Measurements from ENCODE around the gene WWP2. TPM values are rescaled to one million over a fixed set of nuclear protein-coding genes. Genes with fewer than 3 reads are reported as not detected.
"Not testable (repeated sequence)": the region's sequence is repeated elsewhere in the genome, so short reads cannot be mapped to it uniquely, and the experiment has no call there.

The WWP2 gene
- polyA plus RNA-seq, 6 donors from 2014 or later = 26.3 to 59.7 (median 39.3) TPM

DNA sequence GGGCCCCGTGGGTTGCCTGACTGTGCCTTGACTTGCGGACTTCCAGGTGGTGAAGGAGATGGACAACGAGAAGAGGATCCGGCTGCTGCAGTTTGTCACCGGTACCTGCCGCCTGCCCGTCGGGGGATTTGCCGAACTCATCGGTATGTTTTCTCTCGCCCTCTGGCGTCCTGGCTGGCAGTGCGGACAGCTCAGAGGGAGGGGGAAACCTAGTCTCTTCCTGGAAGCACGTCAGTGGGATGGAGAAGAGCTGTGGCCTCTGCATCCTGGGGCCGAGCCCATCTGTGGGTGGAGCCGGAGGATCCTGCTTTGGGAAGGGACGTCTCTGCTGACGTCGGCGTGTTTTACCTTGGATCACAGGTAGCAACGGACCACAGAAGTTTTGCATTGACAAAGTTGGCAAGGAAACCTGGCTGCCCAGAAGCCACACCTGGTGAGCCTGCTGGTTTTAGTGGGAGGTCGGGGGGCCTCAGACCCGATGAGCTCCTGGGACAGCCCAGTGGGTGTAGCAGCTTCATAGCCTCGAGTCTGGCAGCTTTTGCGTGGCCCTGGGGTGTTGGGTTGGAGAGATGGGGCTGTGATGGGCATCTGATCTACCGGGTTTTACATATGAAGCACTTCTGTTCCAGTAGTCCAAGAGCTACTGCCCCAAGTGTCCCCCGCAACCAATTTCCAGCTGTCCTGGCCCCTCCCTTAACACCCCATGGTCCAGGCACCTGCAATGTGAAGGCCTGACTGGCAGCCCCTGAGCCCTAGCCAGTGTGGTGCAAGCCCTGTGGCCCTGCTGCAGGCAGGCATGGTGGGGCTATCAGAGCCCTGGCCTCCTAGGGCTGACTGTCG, 177.1 kb downstream of the WWP2 start:
- peak overlapping the region in 1 of 6 donors; percentile 72 for H3K27ac Mint-ChIP-seq
- ATAC-seq (ENCODE audit: low read depth in 2 of 2) (no peak), DNase-seq (no peak)
- H3K27me3 Mint-ChIP-seq = no peaks in the 10 kb centered on the region
- H3K9me3 Mint-ChIP-seq = no peaks in the 10 kb centered on the region
- no peak overlapping the region for H3K4me3 Mint-ChIP-seq
- H3K36me3 Mint-ChIP-seq = peaks cover 0 to 8% of the 10 kb centered on the region in 2 donors
- H3K4me1 Mint-ChIP-seq = no peaks in the 10 kb centered on the region

DNA sequence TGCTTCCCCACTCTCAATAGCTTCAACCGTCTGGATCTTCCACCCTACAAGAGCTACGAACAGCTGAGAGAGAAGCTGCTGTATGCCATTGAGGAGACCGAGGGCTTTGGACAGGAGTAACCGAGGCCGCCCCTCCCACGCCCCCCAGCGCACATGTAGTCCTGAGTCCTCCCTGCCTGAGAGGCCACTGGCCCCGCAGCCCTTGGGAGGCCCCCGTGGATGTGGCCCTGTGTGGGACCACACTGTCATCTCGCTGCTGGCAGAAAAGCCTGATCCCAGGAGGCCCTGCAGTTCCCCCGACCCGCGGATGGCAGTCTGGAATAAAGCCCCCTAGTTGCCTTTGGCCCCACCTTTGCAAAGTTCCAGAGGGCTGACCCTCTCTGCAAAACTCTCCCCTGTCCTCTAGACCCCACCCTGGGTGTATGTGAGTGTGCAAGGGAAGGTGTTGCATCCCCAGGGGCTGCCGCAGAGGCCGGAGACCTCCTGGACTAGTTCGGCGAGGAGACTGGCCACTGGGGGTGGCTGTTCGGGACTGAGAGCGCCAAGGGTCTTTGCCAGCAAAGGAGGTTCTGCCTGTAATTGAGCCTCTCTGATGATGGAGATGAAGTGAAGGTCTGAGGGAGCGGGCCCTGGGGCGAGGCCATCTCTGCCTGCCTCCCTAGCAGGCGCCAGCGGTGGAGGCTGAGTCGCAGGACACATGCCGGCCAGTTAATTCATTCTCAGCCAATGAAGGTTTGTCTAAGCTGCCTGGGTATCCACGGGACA, 177.9 kb downstream of the WWP2 start:
- peaks cover 0 to 8% of the 10 kb centered on the region in 2 donors for H3K36me3 Mint-ChIP-seq
- H3K27me3 Mint-ChIP-seq = no peaks in the 10 kb centered on the region
- ATAC-seq (ENCODE audit: low read depth in 2 of 2) = no peak
- no peak overlapping the region for H3K4me3 Mint-ChIP-seq
- H3K27ac Mint-ChIP-seq = no peak overlapping the region
- no peaks in the 10 kb centered on the region for H3K9me3 Mint-ChIP-seq
- DNase-seq = no peak
- no peaks in the 10 kb centered on the region for H3K4me1 Mint-ChIP-seq

DNA sequence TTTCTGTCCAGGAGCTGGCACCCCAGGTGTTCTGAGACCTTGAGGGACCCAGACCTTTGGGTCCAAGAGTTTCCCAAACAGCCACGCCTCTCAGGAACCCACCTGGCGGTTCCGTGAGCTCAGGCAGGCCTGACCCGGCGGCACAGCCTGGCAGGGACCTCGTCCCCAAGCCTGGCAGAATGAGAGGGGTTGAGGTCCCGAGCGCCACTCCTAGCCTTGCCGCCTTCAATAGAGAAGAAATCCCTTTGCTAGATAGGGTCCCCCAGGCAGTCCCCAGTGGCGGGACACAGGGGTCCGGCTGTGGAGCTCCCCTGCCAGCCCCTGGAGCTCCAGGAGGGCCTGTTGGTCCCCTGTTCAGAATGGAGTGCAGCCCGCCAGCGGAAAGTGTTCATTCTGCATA, 178.5 kb downstream of the WWP2 start:
- Mint-ChIP-seq H3K27me3 (no peaks in the 10 kb centered on the region), H3K4me3 (no peak overlapping the region), H3K4me1 (no peaks in the 10 kb centered on the region), H3K27ac (no peak overlapping the region), H3K9me3 (no peaks in the 10 kb centered on the region), H3K36me3 (peaks cover 0 to 8% of the 10 kb centered on the region in 2 donors)
- ATAC-seq (ENCODE audit: low read depth in 2 of 2) = no peak
- DNase-seq = no peak

DNA sequence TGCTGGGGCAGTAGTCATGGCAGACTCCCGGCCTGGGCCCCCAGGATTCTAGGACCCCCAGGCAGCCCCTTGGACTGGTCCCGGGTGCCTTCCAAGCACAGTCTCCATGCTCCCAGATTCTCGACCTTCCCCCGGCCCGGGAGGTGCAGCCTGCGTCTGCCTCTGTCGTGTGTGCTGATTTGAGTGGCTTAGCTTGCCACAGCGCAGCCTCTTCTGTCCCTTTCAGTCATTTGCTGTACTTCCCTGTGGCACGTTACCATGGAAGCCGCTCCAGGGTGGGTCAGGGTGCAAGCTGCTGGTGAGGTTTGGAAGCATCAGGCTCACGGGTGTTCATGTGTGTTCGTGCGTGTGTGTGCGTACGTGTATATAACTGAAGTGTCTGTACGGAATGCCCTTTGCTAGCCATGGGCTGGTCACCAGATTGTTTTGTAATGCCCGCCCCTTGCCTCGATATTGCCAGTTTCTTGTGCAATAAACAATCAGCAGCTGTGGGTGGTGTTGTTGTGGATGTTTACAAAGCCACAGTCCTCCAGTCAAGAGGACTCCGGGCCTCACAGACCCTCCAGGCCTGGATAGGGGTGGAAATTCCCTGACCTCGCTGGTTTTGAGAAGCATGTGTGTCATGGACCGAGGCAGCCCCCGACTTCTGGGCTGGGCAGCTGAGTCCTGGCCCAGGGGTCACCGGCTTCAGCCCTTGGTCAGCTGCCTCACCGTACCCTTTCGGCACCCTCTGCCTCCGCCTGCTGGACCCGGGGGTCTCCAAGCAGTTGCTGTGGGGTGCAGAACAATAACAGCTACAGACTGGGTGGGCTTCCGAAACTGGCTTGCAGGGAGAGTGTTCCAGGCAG, 179.3 kb downstream of the WWP2 start:
- DNase-seq (no peak), ATAC-seq (ENCODE audit: low read depth in 2 of 2) (no peak)
- no peaks in the 10 kb centered on the region for H3K9me3 Mint-ChIP-seq
- H3K27me3 Mint-ChIP-seq = no peaks in the 10 kb centered on the region
- H3K4me3 Mint-ChIP-seq = no peak overlapping the region
- no peak overlapping the region for H3K27ac Mint-ChIP-seq
- H3K4me1 Mint-ChIP-seq = no peaks in the 10 kb centered on the region
- peaks cover 0 to under 1% of the 10 kb centered on the region in 2 donors for H3K36me3 Mint-ChIP-seq

DNA sequence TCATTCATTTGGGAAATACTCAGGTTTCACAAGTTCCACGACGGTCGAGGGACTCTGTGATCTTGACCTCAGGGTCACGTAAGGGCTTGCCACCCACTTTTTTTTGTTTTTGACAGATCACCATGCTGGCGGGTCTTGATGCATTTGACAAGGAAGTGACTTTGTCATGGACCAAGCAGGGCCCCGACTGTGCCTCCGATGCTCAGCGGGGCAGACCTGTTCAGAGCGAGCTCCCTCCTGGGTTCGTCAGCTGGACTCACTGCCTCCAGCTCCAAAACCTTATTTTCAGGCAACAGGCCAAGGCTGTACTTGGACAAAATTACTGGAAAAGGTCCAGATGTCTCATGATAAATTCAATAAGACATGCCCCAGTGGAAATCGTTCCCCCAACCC, 180.0 kb downstream of the WWP2 start:
- no peak for DNase-seq
- Mint-ChIP-seq H3K4me1 (no peaks in the 10 kb centered on the region), H3K4me3 (no peak overlapping the region), H3K27ac (no peak overlapping the region), H3K36me3 (no peaks in the 10 kb centered on the region), H3K9me3 (no peaks in the 10 kb centered on the region), H3K27me3 (no peaks in the 10 kb centered on the region)
- no peak for ATAC-seq (ENCODE audit: low read depth in 2 of 2)

DNA sequence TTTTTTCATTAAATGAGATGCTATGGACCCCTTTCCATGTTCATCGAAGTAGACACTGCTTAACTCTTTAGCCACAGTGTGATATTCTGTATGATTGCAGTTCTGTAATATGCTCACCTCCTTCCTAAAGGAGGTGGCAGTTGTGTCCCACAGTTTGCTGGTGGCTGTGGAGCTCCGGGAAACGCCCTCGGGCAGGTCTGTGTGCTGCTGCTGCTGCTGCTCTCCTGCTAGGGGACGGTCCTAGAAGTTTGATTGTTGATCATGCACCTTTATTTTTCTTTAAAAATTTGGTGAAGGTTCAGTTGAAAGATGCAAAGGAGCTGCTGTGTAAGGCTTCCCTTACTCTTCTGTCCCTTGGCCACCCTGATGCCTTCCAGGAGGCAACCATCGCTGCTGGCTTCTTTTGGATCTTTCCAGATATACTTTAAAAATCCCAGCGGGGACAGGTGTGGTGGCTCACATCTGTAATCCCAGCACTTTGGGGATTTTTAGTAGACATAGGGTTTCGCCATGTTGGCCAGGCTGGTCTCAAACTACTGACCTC, 180.6 kb downstream of the WWP2 start:
- Mint-ChIP-seq H3K9me3 (no peaks in the 10 kb centered on the region), H3K4me1 (no peaks in the 10 kb centered on the region), H3K27me3 (no peaks in the 10 kb centered on the region), H3K27ac (no peak overlapping the region), H3K36me3 (no peaks in the 10 kb centered on the region), H3K4me3 (no peak overlapping the region)
- DNase-seq (no peak), ATAC-seq (ENCODE audit: low read depth in 2 of 2) (no peak)

DNA sequence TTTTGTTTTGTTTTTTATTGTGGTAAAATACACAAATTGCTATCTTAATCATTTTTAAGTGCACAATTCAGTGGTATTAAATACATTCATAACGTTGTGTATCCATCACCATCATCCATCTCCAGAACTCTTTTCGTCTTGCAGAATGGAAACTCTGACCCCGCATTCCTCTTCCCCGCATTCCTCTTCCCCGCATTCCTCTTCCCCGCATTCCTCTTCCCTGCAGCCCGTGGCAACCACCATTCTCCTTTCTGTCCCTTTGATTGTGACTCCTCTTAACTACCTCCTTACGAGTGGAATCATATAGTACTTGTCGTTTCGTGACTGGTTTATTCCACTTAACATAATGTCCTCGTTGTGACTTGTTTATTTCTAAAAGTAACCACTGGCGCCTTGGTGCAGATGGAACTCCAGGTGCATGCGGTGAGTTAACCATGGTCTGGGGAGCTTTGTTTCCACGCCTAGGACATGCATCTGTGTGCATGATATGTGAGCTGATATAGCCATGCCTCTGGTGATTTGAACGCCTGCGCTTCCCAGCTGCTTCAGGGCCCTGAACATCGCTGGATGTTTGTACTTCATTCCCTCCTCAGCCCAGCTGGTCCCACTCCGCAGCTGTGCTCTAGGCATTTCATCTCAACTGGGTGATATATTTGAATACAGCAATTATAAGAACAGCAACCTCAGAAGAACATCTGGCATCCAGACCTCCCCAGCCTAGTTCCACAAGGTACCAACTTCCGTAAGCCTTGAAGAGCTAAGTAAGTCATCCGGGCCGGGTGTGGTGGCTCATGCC, 181.3 kb downstream of the WWP2 start:
- not testable (repeated sequence) for ATAC-seq (ENCODE audit: low read depth in 2 of 2); H3K9me3 Mint-ChIP-seq
- peak overlapping the region in 1 of 6 donors; percentile 7 for H3K27ac Mint-ChIP-seq

DNA sequence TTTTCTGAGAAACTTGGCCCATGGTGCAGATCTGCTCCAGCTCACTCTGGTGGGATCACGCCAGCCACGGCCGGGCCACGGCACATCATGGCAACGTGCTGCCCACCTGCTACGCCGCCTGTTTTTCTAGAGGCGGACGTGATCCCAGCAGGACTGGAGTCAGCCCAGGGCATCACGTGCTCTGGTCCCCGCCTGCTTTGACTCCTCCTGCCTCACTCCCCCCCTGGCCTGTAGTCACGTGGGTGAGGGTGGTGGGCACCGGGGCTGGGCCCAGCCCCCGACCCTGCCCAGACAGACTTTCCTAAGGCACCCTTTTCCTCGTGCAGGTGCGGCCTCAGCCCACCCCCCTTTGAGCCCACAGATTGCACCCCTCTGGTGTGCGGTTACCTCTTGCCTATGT, 188.3 kb downstream of the WWP2 start:
- H3K36me3 Mint-ChIP-seq; ATAC-seq (ENCODE audit: low read depth in 2 of 2); H3K4me1 Mint-ChIP-seq; H3K4me3 Mint-ChIP-seq; H3K27me3 Mint-ChIP-seq; DNase-seq; H3K9me3 Mint-ChIP-seq; H3K27ac Mint-ChIP-seq: not testable (repeated sequence)

More for the DNA sequence above, 181.3 kb downstream of the WWP2 start:
- not testable (repeated sequence) for DNase-seq, H3K36me3 Mint-ChIP-seq, H3K4me1 Mint-ChIP-seq, H3K27me3 Mint-ChIP-seq, H3K4me3 Mint-ChIP-seq

DNA sequence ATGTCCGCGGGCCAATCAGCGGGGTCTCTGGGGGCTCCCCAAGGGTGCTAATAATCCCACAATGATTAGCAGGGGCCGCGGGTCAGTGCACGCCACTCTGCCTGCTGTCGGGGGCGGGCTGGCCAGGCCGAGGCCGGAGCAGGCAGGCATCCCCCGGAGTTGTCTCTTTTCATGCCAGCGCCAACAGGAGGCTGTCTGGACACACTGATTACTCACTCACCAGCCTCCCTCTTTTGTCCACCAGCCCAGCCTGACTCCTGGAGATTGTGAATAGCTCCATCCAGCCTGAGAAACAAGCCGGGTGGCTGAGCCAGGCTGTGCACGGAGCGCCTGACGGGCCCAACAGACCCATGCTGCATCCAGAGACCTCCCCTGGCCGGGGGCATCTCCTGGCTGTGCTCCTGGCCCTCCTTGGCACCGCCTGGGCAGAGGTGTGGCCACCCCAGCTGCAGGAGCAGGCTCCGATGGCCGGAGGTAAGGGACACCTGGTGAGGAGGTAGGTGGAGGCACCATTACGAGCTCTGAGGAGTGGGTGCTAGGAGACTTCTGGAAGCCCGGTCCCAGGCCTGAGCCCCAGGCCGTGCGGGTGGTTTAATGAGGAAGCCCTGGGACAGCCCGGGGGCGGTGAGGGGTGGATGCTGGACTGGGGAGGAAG, 189.0 kb downstream of the WWP2 start, which contains the start of gene CLEC18A:
TSS of gene CLEC18A (plus strand) at position 318 of the 655 bp plus-strand sequence. CDS start at position 351, 33 bp downstream.
- not testable (repeated sequence) for H3K4me3 Mint-ChIP-seq; ATAC-seq (ENCODE audit: low read depth in 2 of 2); H3K4me1 Mint-ChIP-seq; H3K27ac Mint-ChIP-seq; DNase-seq; H3K36me3 Mint-ChIP-seq; H3K9me3 Mint-ChIP-seq; H3K27me3 Mint-ChIP-seq

DNA sequence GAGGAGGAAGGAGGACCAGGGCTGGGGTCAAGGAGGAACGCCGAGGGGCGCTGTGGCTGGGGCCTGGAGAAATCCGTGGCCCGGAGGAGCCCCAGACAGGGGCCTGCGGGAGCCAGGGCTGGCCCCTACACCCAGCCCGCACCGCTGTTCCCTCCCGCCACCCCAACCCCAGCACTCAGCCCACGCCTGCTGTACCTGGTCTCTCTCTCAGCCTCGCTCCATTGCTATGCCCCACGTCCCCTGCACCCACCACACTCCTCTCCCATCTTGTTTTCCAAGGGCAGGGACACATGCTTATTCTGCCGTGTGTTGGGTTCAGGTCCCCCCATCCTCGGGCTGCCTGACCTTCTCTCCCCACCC, 189.5 kb downstream of the WWP2 start:
- not testable (repeated sequence) for DNase-seq; H3K27me3 Mint-ChIP-seq; H3K4me3 Mint-ChIP-seq; H3K27ac Mint-ChIP-seq; ATAC-seq (ENCODE audit: low read depth in 2 of 2); H3K36me3 Mint-ChIP-seq; H3K4me1 Mint-ChIP-seq; H3K9me3 Mint-ChIP-seq

DNA sequence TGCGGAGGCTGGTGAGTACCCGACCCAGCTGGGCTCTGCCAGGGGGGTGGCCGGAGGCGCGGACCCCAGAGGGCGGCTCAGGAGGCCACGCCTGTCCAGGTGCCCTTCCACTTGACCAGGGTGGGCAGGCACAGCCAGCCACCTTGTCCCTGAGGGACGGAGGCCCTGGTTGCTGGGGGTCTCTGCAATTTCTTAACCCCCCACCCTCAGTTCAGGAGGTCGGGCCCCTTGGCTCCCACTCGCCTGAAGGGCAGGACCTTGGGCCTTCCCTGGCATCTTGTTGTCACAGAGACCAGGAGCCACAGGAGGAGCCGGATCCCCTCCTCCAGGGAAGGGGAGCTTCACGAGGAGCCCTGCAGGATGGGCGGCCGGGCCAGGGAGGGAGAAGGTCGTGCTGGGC, 190.0 kb downstream of the WWP2 start:
- H3K36me3 Mint-ChIP-seq; H3K4me3 Mint-ChIP-seq; H3K27ac Mint-ChIP-seq; H3K27me3 Mint-ChIP-seq; DNase-seq; H3K4me1 Mint-ChIP-seq; H3K9me3 Mint-ChIP-seq; ATAC-seq (ENCODE audit: low read depth in 2 of 2): not testable (repeated sequence)

DNA sequence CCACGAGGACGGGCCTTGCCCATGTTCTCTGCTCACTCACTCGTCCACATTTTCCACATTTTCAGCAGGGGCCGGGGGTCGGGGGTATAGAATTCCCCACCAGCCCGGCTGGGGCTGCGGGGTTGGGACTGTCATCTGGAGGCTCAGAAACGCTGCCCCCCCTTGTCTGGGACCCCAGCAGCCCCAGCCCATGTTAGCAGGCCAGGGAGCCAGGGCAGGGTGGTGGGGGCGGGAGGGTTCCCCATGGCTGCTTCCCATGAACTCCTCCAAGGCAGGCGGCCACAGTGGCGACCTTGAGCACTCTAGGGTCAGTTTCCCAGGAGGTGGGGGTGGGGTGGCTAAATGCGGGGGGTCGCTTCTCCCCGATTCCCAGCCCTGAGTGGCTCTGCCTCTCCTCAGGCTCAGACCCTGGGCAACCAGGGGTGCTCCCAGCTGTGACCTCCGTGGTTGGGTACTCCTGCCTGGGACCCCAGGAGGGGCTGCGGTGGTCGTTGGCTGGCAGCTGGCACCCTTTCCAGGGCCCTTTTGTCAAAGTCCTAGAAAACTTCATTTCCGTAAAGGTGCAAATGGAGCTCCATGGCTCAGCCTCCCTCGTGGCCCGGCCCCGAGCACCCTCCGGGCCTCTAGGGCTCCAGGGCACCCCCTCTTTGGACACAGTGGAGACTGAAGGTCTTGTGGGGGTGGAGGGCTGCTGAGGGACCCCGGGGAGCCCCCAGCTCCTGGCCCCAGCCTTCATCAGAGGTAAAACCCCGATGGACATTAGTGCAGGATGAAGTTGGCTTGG, 190.6 kb downstream of the WWP2 start:
- not testable (repeated sequence) for H3K4me3 Mint-ChIP-seq; H3K27me3 Mint-ChIP-seq; H3K4me1 Mint-ChIP-seq; H3K27ac Mint-ChIP-seq; DNase-seq; H3K36me3 Mint-ChIP-seq; H3K9me3 Mint-ChIP-seq; ATAC-seq (ENCODE audit: low read depth in 2 of 2)

All from naive B cell (primary cell).